Ishikawa (cell line): ENCODE results near the gene HLCS.

ENCODE experiments used
- CEBPB ChIP-seq: IDR thresholded peaks from 2 replicates; pipeline ENCODE4 v1.6.1; 2012
- EGR1 ChIP-seq: IDR thresholded peaks from 2 replicates; pipeline ENCODE4 v1.6.1; 2012
- EP300 ChIP-seq: IDR thresholded peaks from 2 replicates; pipeline ENCODE4 v1.6.1; 2012; ENCODE audit warnings: borderline replicate concordance
- NFIC ChIP-seq: IDR thresholded peaks from 2 replicates; pipeline ENCODE4 v1.6.1; 2012
- RAD21 ChIP-seq: IDR thresholded peaks from 2 replicates; pipeline ENCODE4 v1.6.1; 2012; ENCODE audit warnings: low read depth
- TAF1 ChIP-seq: IDR thresholded peaks from 2 replicates; pipeline ENCODE4 v1.6.1; 2012; ENCODE audit warnings: low read depth, mild to moderate bottlenecking
- TF ChIP-seq, protein P1 (sequence below): IDR thresholded peaks from 2 replicates; pipeline ENCODE4 v1.6.1; 2012

- TF ChIP-seq EP300 (no peak), EGR1 (no peak), NFIC (no peak), TAF1 (no peak), RAD21 (no peak), CEBPB (no peak)
- TF ChIP-seq, protein P1, sequence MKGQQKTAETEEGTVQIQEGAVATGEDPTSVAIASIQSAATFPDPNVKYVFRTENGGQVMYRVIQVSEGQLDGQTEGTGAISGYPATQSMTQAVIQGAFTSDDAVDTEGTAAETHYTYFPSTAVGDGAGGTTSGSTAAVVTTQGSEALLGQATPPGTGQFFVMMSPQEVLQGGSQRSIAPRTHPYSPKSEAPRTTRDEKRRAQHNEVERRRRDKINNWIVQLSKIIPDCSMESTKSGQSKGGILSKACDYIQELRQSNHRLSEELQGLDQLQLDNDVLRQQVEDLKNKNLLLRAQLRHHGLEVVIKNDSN = no peak
Measured at GRCh38 chr21:36811762-36812161, 154.7 kb downstream of the HLCS start.
